ENCODE measurements around the gene ADGRA3. TPM values are rescaled to one million over a fixed set of nuclear protein-coding genes. Genes with fewer than 3 reads are reported as not detected.
A peak's percentile ranks its signal among the peaks of the same experiment; 100 is the strongest.

Gene ADGRA3
- total RNA-seq, 1 donor from 2014 or later: 20.1 TPM

- Mint-ChIP-seq H3K27me3 (ENCODE audit: unreplicated experiment) (no peaks in the 10 kb centered on the region), H3K9me3 (ENCODE audit: unreplicated experiment) (no peaks in the 10 kb centered on the region), H3K4me1 (ENCODE audit: unreplicated experiment) (no peaks in the 10 kb centered on the region), H3K4me3 (ENCODE audit: unreplicated experiment) (no peak overlapping the region), H3K27ac (ENCODE audit: unreplicated experiment) (no peak overlapping the region), H3K36me3 (ENCODE audit: low read depth, unreplicated experiment) (no peaks in the 10 kb centered on the region)
- no peak for DNase-seq (ENCODE audit: low spot score)
- TF ChIP-seq CTCF (IDR thresholded peaks at IDR 0.05; ENCODE audit: unreplicated experiment): peak; percentile 75
Observed at GRCh38 chr4:22410645-22411247, 105.1 kb downstream of the ADGRA3 start.

- TF ChIP-seq CTCF (IDR thresholded peaks at IDR 0.05; ENCODE audit: unreplicated experiment): no peak
- Mint-ChIP-seq H3K9me3 (ENCODE audit: unreplicated experiment) (no peaks in the 10 kb centered on the region), H3K4me1 (ENCODE audit: unreplicated experiment) (no peaks in the 10 kb centered on the region), H3K36me3 (ENCODE audit: low read depth, unreplicated experiment) (no peaks in the 10 kb centered on the region), H3K27ac (ENCODE audit: unreplicated experiment) (no peak overlapping the region), H3K4me3 (ENCODE audit: unreplicated experiment) (no peak overlapping the region), H3K27me3 (ENCODE audit: unreplicated experiment) (no peaks in the 10 kb centered on the region)
- no peak for DNase-seq (ENCODE audit: low spot score)
Observed at GRCh38 chr4:22408474-22408873, 107.4 kb downstream of the ADGRA3 start.

GRCh38 chr4:22407361-22407760 lies 108.5 kb downstream of the ADGRA3 start:
- DNase-seq (ENCODE audit: low spot score): no peak
- no peaks in the 10 kb centered on the region for H3K27me3 Mint-ChIP-seq (ENCODE audit: unreplicated experiment)
- H3K9me3 Mint-ChIP-seq (ENCODE audit: unreplicated experiment): no peaks in the 10 kb centered on the region
- H3K4me3 Mint-ChIP-seq (ENCODE audit: unreplicated experiment): no peak overlapping the region
- no peak for TF ChIP-seq CTCF (IDR thresholded peaks at IDR 0.05; ENCODE audit: unreplicated experiment)
- no peak overlapping the region for H3K27ac Mint-ChIP-seq (ENCODE audit: unreplicated experiment)
- H3K36me3 Mint-ChIP-seq (ENCODE audit: low read depth, unreplicated experiment): no peaks in the 10 kb centered on the region
- H3K4me1 Mint-ChIP-seq (ENCODE audit: unreplicated experiment): no peaks in the 10 kb centered on the region

- H3K4me3 Mint-ChIP-seq (ENCODE audit: unreplicated experiment): no peak overlapping the region
- H3K36me3 Mint-ChIP-seq (ENCODE audit: low read depth, unreplicated experiment): no peaks in the 10 kb centered on the region
- no peak for DNase-seq (ENCODE audit: low spot score)
- H3K27ac Mint-ChIP-seq (ENCODE audit: unreplicated experiment): no peak overlapping the region
- no peaks in the 10 kb centered on the region for H3K27me3 Mint-ChIP-seq (ENCODE audit: unreplicated experiment)
- H3K4me1 Mint-ChIP-seq (ENCODE audit: unreplicated experiment): no peaks in the 10 kb centered on the region
- H3K9me3 Mint-ChIP-seq (ENCODE audit: unreplicated experiment): no peaks in the 10 kb centered on the region
- no peak for TF ChIP-seq CTCF (IDR thresholded peaks at IDR 0.05; ENCODE audit: unreplicated experiment)
Observed at GRCh38 chr4:22398671-22399070, 117.2 kb downstream of the ADGRA3 start.

GRCh38 chr4:22391551-22391950 lies 124.3 kb downstream of the ADGRA3 start:
- Mint-ChIP-seq H3K27me3 (ENCODE audit: unreplicated experiment) (no peaks in the 10 kb centered on the region), H3K9me3 (ENCODE audit: unreplicated experiment) (no peaks in the 10 kb centered on the region), H3K27ac (ENCODE audit: unreplicated experiment) (no peak overlapping the region), H3K4me1 (ENCODE audit: unreplicated experiment) (no peaks in the 10 kb centered on the region), H3K4me3 (ENCODE audit: unreplicated experiment) (no peak overlapping the region), H3K36me3 (ENCODE audit: low read depth, unreplicated experiment) (no peaks in the 10 kb centered on the region)
- no peak for DNase-seq (ENCODE audit: low spot score)
- TF ChIP-seq CTCF (IDR thresholded peaks at IDR 0.05; ENCODE audit: unreplicated experiment): no peak
